RPMI7951 (cell line): Measurements from ENCODE around the gene PCNT. TPM values are rescaled to one million over a fixed set of nuclear protein-coding genes. Genes with fewer than 3 reads are reported as not detected.

Source experiments
- DNase-seq: peaks from one replicate; pipeline ENCODE4 v3.0.0-alpha.2; 2012; ENCODE audit warnings: low read depth
- total RNA-seq: library from RNA; depleted of rRNA; stranded (reverse); fragments of >200 nt; shearing (Covaris generic); gene quantifications from 2 replicates; pipeline ENCODE4 v1.2.3, GENCODE V29; 2014

Gene PCNT
- total RNA-seq, 1 experiment from 2014 or later: 11.7 TPM

GRCh38 chr21:46336603-46337002 lies 12.6 kb downstream of the PCNT start:
- no peak for DNase-seq

GRCh38 chr21:46340998-46341397 lies 17.0 kb downstream of the PCNT start:
- peak; percentile 39 for DNase-seq

- no peak for DNase-seq
Observed at GRCh38 chr21:46344219-46344915, 20.4 kb downstream of the PCNT start.

- DNase-seq: no peak
Observed at GRCh38 chr21:46345861-46346260, 21.9 kb downstream of the PCNT start.

GRCh38 chr21:46346296-46347202 lies 22.6 kb downstream of the PCNT start:
- DNase-seq: no peak

GRCh38 chr21:46347203-46347550 lies 23.2 kb downstream of the PCNT start:
- no peak for DNase-seq

GRCh38 chr21:46347791-46348381 lies 23.9 kb downstream of the PCNT start:
- no peak for DNase-seq

- no peak for DNase-seq
Observed at GRCh38 chr21:46349134-46349760, 25.3 kb downstream of the PCNT start.

- DNase-seq: no peak
Observed at GRCh38 chr21:46350571-46350970, 26.6 kb downstream of the PCNT start.

- DNase-seq: no peak
Observed at GRCh38 chr21:46350981-46351380, 27.0 kb downstream of the PCNT start.

- DNase-seq: no peak
Observed at GRCh38 chr21:46351476-46352163, 27.7 kb downstream of the PCNT start.

GRCh38 chr21:46352164-46352515 lies 28.2 kb downstream of the PCNT start:
- no peak for DNase-seq

- DNase-seq: no peak
Observed at GRCh38 chr21:46352913-46353312, 29.0 kb downstream of the PCNT start.

GRCh38 chr21:46354046-46354445 lies 30.1 kb downstream of the PCNT start:
- no peak for DNase-seq

- DNase-seq: no peak
Observed at GRCh38 chr21:46354518-46354917, 30.6 kb downstream of the PCNT start.

GRCh38 chr21:46355161-46356004 lies 31.4 kb downstream of the PCNT start:
- DNase-seq: no peak

GRCh38 chr21:46356005-46356338 lies 32.0 kb downstream of the PCNT start:
- DNase-seq: no peak

- DNase-seq: no peak
Observed at GRCh38 chr21:46356494-46357334, 32.8 kb downstream of the PCNT start.

GRCh38 chr21:46357335-46357604 lies 33.3 kb downstream of the PCNT start:
- DNase-seq: no peak

GRCh38 chr21:46357684-46358425 lies 33.9 kb downstream of the PCNT start:
- no peak for DNase-seq
